H1 (cell line): ENCODE results near the gene ABHD13. TPM values are rescaled to one million over a fixed set of nuclear protein-coding genes. Genes with fewer than 3 reads are reported as not detected.

Experiments
- ASH2L ChIP-seq: fragments of 200-600, 300-600 bp; sonication (generic); IDR thresholded peaks from one replicate; pipeline ENCODE4 v1.7.1; 2017; ENCODE audit warnings: low read length
- BCL11A ChIP-seq, 2 experiments: IDR thresholded peaks; one replicate each; pipeline ENCODE4 v1.6.1; 2011; ENCODE audit warnings: low read depth in 2 of 2, low read length in 2 of 2, mild to moderate bottlenecking in 2 of 2
- CEBPB ChIP-seq: IDR thresholded peaks from 2 replicates; pipeline ENCODE4 v1.6.1; 2012; ENCODE audit warnings: low read depth, low read length
- HDAC2 ChIP-seq, 2 experiments: fragments of 300-600 bp in 1 of 2; sonication (generic) in 1 of 2; IDR thresholded peaks; 2 replicates each; pipeline ENCODE4 v1.6.1; 2011 to 2012; ENCODE audit warnings: low read depth in 2 of 2, low read length in 2 of 2, mild to moderate bottlenecking in 2 of 2, moderate library complexity in 2 of 2, borderline replicate concordance in 1 of 2, inconsistent platforms in 1 of 2
- SUZ12 ChIP-seq: fragments of 200-600 bp; sonication (generic); IDR thresholded peaks from 2 replicates; pipeline ENCODE4 v1.6.1; 2012; ENCODE audit warnings: mild to moderate bottlenecking, inconsistent platforms, low read length, moderate library complexity, mixed read lengths
- TAF1 ChIP-seq: IDR thresholded peaks from 2 replicates; pipeline ENCODE4 v1.6.1; 2011; ENCODE audit warnings: mild to moderate bottlenecking, low read depth, low read length
- polyA plus RNA-seq, 7 experiments: library from polyadenylated mRNA; depleted of rRNA in 3 of 7; stranded (reverse) in 5 of 7; unstranded in 2 of 7; fragments of >200 nt in 5 of 7; fragments of 200-250 nt in 2 of 7; gene quantifications; 1 replicate in 5 of 7; 2 replicates in 1 of 7; 4 replicates in 1 of 7; pipeline versions ENCODE4 v1.2.1 to v1.2.3, GENCODE V29; 2011 to 2013; ENCODE audit warnings: missing spikeins in 2 of 7, mixed read lengths in 2 of 7
- total RNA-seq: library from RNA; stranded (reverse); fragmentation: NEBNext Ultra II Directional; extraction: Animal tissue kit (Norgen Biotek cat#: 25700); gene quantifications from 2 replicates; pipeline ENCODE4 v1.2.1, GENCODE V29; 2021

The ABHD13 gene
- total and polyA plus RNA-seq, 2 of the 8 experiments (the other 6 are each of a cell fraction or from before 2014, with no cell fraction given), result 3.5 to 6.6 TPM

DNA sequence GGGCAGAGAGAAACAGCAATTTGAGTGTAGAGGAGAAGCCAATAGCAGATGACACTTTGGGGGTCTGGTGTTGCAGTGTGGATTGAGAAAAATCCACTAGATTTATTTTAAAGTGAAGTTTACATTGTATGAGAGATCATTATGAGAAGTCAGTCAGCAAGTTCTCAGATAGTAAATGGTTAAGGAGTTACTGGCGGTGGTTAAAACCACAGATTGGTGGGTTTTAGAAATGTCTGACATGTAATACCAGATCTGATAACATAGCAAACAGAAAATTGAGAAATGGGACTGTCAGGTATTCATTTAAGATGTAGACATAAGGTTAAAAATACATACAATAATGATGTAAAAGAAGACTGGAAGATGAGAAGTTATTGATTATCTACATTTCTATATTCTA, 7.2 kb downstream of the ABHD13 start (continued):
- TF ChIP-seq TAF1, result no peak
- no peak for TF ChIP-seq CEBPB
- no peak for TF ChIP-seq ASH2L
- no peak for TF ChIP-seq SUZ12
- no peak for TF ChIP-seq BCL11A (IDR thresholded peaks at IDR 0.05; ENCODE audit: low read depth in 2 of 2, low read length in 2 of 2)
- no peak for TF ChIP-seq HDAC2 (IDR thresholded peaks at IDR 0.05; ENCODE audit: borderline replicate concordance in 1 of 2, low read depth in 2 of 2, low read length in 2 of 2)
- TF ChIP-seq, all 59 proteins: peak for 0
